ENCODE measurements around the gene MICAL2. TPM values are rescaled to one million over a fixed set of nuclear protein-coding genes. Genes with fewer than 3 reads are reported as not detected.

The MICAL2 gene
- total RNA-seq, 1 experiment from 2014 or later: 191 TPM

DNA sequence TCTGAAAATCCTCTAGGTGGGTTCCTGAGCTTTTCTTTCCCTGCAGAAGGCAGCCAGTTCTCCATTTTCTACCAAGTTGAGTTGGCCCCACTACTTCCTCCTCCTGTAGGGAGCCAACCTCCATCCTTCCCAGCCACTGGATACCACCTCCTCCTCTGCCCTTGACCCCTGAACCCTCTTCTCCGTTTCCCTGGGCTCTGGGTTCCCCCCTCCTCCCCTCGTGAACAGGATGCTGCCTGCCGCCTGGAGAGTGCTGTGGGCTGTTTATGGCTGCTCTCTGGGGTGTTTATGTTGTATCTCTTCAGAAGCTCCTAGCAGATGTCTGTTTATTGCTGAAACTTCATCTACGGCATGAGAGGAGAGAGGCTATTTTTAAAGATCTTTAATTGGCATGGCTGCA lies 8.6 kb downstream of the MICAL2 start:
- DNase-seq: no peak
- H3K9me3 Mint-ChIP-seq (ENCODE audit: low read depth, unreplicated experiment): no peaks in the 10 kb centered on the region
- peaks cover 59% of the 10 kb centered on the region for H3K4me1 Mint-ChIP-seq (ENCODE audit: low read depth, unreplicated experiment)
- H3K27ac Mint-ChIP-seq (ENCODE audit: unreplicated experiment): peak overlapping the region; percentile 69
- H3K4me3 Mint-ChIP-seq (ENCODE audit: low read depth, unreplicated experiment): peak overlapping the region; percentile 31
- peaks cover 51% of the 10 kb centered on the region for H3K36me3 Mint-ChIP-seq (ENCODE audit: insufficient read depth, unreplicated experiment)
- intact Hi-C loops (cut with micrococcal nuclease; ENCODE audit: unreplicated experiment): loop anchor here (10.0 kb wide), 1 partner anchor 96 kb away; no protein-coding TSS in a partner anchor
- no TSS peak for BruUV-seq (replicated peaks)
- TF ChIP-seq, protein P1, sequence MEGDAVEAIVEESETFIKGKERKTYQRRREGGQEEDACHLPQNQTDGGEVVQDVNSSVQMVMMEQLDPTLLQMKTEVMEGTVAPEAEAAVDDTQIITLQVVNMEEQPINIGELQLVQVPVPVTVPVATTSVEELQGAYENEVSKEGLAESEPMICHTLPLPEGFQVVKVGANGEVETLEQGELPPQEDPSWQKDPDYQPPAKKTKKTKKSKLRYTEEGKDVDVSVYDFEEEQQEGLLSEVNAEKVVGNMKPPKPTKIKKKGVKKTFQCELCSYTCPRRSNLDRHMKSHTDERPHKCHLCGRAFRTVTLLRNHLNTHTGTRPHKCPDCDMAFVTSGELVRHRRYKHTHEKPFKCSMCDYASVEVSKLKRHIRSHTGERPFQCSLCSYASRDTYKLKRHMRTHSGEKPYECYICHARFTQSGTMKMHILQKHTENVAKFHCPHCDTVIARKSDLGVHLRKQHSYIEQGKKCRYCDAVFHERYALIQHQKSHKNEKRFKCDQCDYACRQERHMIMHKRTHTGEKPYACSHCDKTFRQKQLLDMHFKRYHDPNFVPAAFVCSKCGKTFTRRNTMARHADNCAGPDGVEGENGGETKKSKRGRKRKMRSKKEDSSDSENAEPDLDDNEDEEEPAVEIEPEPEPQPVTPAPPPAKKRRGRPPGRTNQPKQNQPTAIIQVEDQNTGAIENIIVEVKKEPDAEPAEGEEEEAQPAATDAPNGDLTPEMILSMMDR (IDR thresholded peaks at IDR 0.05; ENCODE audit: unreplicated experiment): no peak
- no peaks in the 10 kb centered on the region for H3K27me3 Mint-ChIP-seq (ENCODE audit: unreplicated experiment)
- CTCF ChIA-PET: interaction anchor here (0.6 to 0.7 kb wide), 2 partner anchors 28 to 163 kb away, joined by 3 read pairs; no protein-coding TSS in a partner anchor

DNA sequence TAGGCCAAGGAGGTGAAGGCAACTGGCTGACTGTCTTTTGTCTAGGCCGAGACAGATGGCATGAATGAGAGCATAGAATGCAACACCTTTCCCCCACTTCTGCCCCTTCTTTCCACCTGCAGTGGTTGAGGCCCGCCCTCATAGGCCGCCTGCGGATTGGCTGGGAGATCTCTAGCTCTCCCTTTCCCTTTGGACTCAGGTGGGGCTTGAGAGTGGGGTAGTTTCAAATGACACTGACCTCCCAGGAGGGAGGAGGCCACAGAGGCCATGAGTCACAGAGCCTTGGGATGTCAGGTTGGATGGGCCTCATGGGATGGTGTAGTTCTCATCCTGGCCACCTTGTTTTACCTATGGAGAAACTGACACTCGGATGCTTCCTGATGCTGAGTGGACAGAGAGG lies 9.1 kb downstream of the MICAL2 start:
- TF ChIP-seq, protein P1 (IDR thresholded peaks at IDR 0.05; ENCODE audit: unreplicated experiment): no peak
- intact Hi-C loops (cut with micrococcal nuclease; ENCODE audit: unreplicated experiment): loop anchor here (10.0 kb wide), 1 partner anchor 95 kb away; no protein-coding TSS in a partner anchor
- H3K4me1 Mint-ChIP-seq (ENCODE audit: low read depth, unreplicated experiment): peaks cover 59% of the 10 kb centered on the region
- CTCF ChIA-PET: no interaction called here
- H3K9me3 Mint-ChIP-seq (ENCODE audit: low read depth, unreplicated experiment): no peaks in the 10 kb centered on the region
- DNase-seq: no peak
- H3K36me3 Mint-ChIP-seq (ENCODE audit: insufficient read depth, unreplicated experiment): peaks cover 57% of the 10 kb centered on the region
- H3K27ac Mint-ChIP-seq (ENCODE audit: unreplicated experiment): peak overlapping the region; percentile 69
- H3K27me3 Mint-ChIP-seq (ENCODE audit: unreplicated experiment): no peaks in the 10 kb centered on the region
- H3K4me3 Mint-ChIP-seq (ENCODE audit: low read depth, unreplicated experiment): no peak overlapping the region
- no TSS peak for BruUV-seq (replicated peaks)

DNA sequence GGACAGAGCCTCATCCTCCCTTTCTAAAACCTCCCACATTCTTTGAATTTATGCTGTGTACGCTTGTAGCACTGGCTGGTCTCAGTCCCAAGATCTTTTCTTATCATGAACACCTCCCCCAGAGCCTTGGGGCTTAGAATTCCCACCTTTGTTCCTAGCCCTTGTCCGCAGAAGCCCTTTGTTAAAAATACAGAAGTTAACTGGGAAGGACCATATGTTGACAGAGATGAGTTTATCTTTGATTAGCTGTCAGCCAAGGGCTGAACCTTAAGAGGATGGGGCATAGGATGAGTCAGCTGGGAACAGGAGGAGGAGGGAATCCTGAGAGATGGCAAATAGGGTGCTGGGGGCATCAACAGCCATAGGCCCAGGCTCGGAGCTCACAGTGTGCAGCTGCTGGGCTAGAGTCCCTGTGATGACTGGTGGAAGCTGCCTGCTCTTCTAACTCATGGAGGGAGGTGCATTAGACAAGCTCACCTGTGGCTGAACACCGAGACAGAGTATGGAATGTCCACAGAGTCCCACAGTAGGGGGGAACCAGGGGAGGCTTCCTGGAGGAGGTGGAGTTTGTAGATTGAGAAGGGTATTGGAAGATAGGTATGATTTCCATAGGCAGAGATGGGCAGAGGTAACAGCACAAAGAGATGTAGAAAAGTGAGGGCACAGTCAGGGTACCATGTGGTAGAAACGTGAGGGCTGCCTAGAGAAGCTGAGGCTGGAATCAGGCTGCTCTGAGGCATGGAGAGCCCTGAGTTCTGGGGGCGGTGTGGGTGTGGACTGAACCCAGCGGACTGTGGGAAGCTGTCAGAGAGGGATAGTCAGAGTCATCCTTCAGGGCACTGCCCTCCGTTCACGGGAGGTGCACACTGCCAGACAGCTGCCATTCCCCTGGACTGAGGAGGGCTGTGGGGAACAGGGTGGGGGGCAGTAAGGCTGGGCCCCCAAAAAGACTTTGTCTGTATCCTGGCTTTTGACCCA lies 9.9 kb downstream of the MICAL2 start:
- intact Hi-C loops (cut with micrococcal nuclease; ENCODE audit: unreplicated experiment): no loop called here
- Mint-ChIP-seq H3K36me3 (ENCODE audit: insufficient read depth, unreplicated experiment) (peaks cover 58% of the 10 kb centered on the region), H3K4me3 (ENCODE audit: low read depth, unreplicated experiment) (no peak overlapping the region), H3K9me3 (ENCODE audit: low read depth, unreplicated experiment) (no peaks in the 10 kb centered on the region), H3K4me1 (ENCODE audit: low read depth, unreplicated experiment) (peaks cover 60% of the 10 kb centered on the region), H3K27me3 (ENCODE audit: unreplicated experiment) (no peaks in the 10 kb centered on the region), H3K27ac (ENCODE audit: unreplicated experiment) (peak overlapping the region; percentile 13)
- TF ChIP-seq, protein P1 (IDR thresholded peaks at IDR 0.05; ENCODE audit: unreplicated experiment): no peak
- no peak for DNase-seq
- no TSS peak for BruUV-seq (replicated peaks)
- CTCF ChIA-PET: interaction anchor here (0.8 to 1.3 kb wide), 2 partner anchors 14 to 54 kb away, joined by 3 read pairs; no protein-coding TSS in a partner anchor

DNA sequence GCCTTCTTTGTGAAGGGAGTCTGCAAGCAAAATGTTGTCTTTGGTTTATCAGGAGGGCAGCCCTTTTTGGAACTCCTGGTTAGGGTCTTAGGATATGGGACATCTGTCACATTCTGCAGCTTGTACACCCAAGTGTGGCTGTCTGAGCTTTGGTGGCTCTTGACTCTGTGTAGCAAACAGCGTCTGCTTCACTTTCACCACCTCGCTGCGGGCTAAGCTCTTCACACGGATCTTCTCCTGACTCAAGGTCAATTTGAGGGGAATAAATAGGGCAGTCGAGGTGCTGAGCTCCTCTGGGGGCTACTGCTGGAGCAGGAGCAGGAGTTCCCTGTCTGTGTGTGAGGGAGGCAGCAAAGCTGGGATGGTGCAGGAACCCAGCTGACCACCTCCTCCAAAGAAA lies 10.6 kb downstream of the MICAL2 start:
- Mint-ChIP-seq H3K27me3 (ENCODE audit: unreplicated experiment) (no peaks in the 10 kb centered on the region), H3K4me3 (ENCODE audit: low read depth, unreplicated experiment) (no peak overlapping the region), H3K27ac (ENCODE audit: unreplicated experiment) (no peak overlapping the region), H3K9me3 (ENCODE audit: low read depth, unreplicated experiment) (no peaks in the 10 kb centered on the region), H3K36me3 (ENCODE audit: insufficient read depth, unreplicated experiment) (peaks cover 57% of the 10 kb centered on the region), H3K4me1 (ENCODE audit: low read depth, unreplicated experiment) (peaks cover 65% of the 10 kb centered on the region)
- CTCF ChIA-PET: interaction anchor here (1.3 kb wide), 1 partner anchor 54 kb away, joined by 3 read pairs; no protein-coding TSS in a partner anchor
- intact Hi-C loops (cut with micrococcal nuclease; ENCODE audit: unreplicated experiment): no loop called here
- TF ChIP-seq, protein P1 (IDR thresholded peaks at IDR 0.05; ENCODE audit: unreplicated experiment): no peak
- no peak for DNase-seq
- BruUV-seq (replicated peaks): no TSS peak
